ENCODE measurements around the gene DHRS3. TPM values are rescaled to one million over a fixed set of nuclear protein-coding genes. Genes with fewer than 3 reads are reported as not detected.

Gene DHRS3
- total RNA-seq, 1 experiment from 2014 or later = 59.4 TPM

GRCh38 chr1:12583484-12583883 lies 34.5 kb downstream of the DHRS3 start:
- Histone ChIP-seq H3K4me1 (no peaks in the 10 kb centered on the region), H3K27me3 (replicated peaks; ENCODE audit: control insufficient read depth, insufficient read depth, low read length) (no peaks in the 10 kb centered on the region), H3K9me3 (no peaks in the 10 kb centered on the region), H3K36me3 (ENCODE audit: control insufficient read depth, insufficient read depth, low read length) (peaks cover 12% of the 10 kb centered on the region), H3K4me3 (ENCODE audit: low read depth, low read length) (no peak overlapping the region)
- DNase-seq = no peak
- Mint-ChIP-seq H3K27me3 (ENCODE audit: insufficient read depth, unreplicated experiment) (no peaks in the 10 kb centered on the region), H3K4me1 (ENCODE audit: low read depth, unreplicated experiment) (no peaks in the 10 kb centered on the region), H3K9me3 (ENCODE audit: unreplicated experiment) (peaks cover 10% of the 10 kb centered on the region), H3K4me3 (ENCODE audit: unreplicated experiment) (no peak overlapping the region), H3K36me3 (ENCODE audit: insufficient read depth, unreplicated experiment) (peaks cover 12% of the 10 kb centered on the region), H3K27ac (ENCODE audit: unreplicated experiment) (no peak overlapping the region)
- intact Hi-C loops (cut with micrococcal nuclease; ENCODE audit: unreplicated experiment) = no loop called here
- TF ChIP-seq CTCF (IDR thresholded peaks at IDR 0.05; ENCODE audit: insufficient read depth in 1 of 2, low read depth in 1 of 2, low read length in 1 of 2, severe bottlenecking in 1 of 2, unreplicated experiment in 1 of 2) = no peak
- BruUV-seq (replicated peaks) = no TSS peak
- POLR2A ChIA-PET = no interaction called here
- CTCF ChIA-PET = no interaction called here

- Mint-ChIP-seq H3K9me3 (ENCODE audit: unreplicated experiment) (peaks cover 10% of the 10 kb centered on the region), H3K4me1 (ENCODE audit: low read depth, unreplicated experiment) (no peaks in the 10 kb centered on the region), H3K4me3 (ENCODE audit: unreplicated experiment) (peak overlapping the region; percentile 14), H3K27ac (ENCODE audit: unreplicated experiment) (no peak overlapping the region), H3K36me3 (ENCODE audit: insufficient read depth, unreplicated experiment) (peaks cover 15% of the 10 kb centered on the region), H3K27me3 (ENCODE audit: insufficient read depth, unreplicated experiment) (no peaks in the 10 kb centered on the region)
- no peak for TF ChIP-seq CTCF (IDR thresholded peaks at IDR 0.05; ENCODE audit: insufficient read depth in 1 of 2, low read depth in 1 of 2, low read length in 1 of 2, severe bottlenecking in 1 of 2, unreplicated experiment in 1 of 2)
- no peaks in the 10 kb centered on the region for H3K4me1 ChIP-seq
- CTCF ChIA-PET = no interaction called here
- H3K36me3 ChIP-seq (ENCODE audit: control insufficient read depth, insufficient read depth, low read length) = peaks cover 9% of the 10 kb centered on the region
- POLR2A ChIA-PET = no interaction called here
- no TSS peak for BruUV-seq (replicated peaks)
- no peak for DNase-seq
- intact Hi-C loops (cut with micrococcal nuclease; ENCODE audit: unreplicated experiment) = no loop called here
- H3K9me3 ChIP-seq = no peaks in the 10 kb centered on the region
- H3K4me3 ChIP-seq (ENCODE audit: low read depth, low read length) = no peak overlapping the region
- H3K27me3 ChIP-seq (replicated peaks; ENCODE audit: control insufficient read depth, insufficient read depth, low read length) = no peaks in the 10 kb centered on the region
These were observed 35.4 kb downstream of the DHRS3 start for GRCh38 chr1:12582649-12583048.

- Histone ChIP-seq H3K4me3 (ENCODE audit: low read depth, low read length) (no peak overlapping the region), H3K9me3 (no peaks in the 10 kb centered on the region), H3K27me3 (replicated peaks; ENCODE audit: control insufficient read depth, insufficient read depth, low read length) (no peaks in the 10 kb centered on the region), H3K4me1 (no peaks in the 10 kb centered on the region), H3K36me3 (ENCODE audit: control insufficient read depth, insufficient read depth, low read length) (peaks cover 9% of the 10 kb centered on the region)
- TF ChIP-seq CTCF (IDR thresholded peaks at IDR 0.05; ENCODE audit: insufficient read depth in 1 of 2, low read depth in 1 of 2, low read length in 1 of 2, severe bottlenecking in 1 of 2, unreplicated experiment in 1 of 2) = no peak
- no peak for DNase-seq
- BruUV-seq (replicated peaks) = no TSS peak
- ChIA-PET POLR2A (no interaction called here), CTCF (no interaction called here)
- Mint-ChIP-seq H3K27me3 (ENCODE audit: insufficient read depth, unreplicated experiment) (no peaks in the 10 kb centered on the region), H3K27ac (ENCODE audit: unreplicated experiment) (no peak overlapping the region), H3K9me3 (ENCODE audit: unreplicated experiment) (peaks cover 10% of the 10 kb centered on the region), H3K36me3 (ENCODE audit: insufficient read depth, unreplicated experiment) (peaks cover 11% of the 10 kb centered on the region), H3K4me3 (ENCODE audit: unreplicated experiment) (no peak overlapping the region), H3K4me1 (ENCODE audit: low read depth, unreplicated experiment) (no peaks in the 10 kb centered on the region)
- intact Hi-C loops (cut with micrococcal nuclease; ENCODE audit: unreplicated experiment) = no loop called here
These were observed 36.8 kb downstream of the DHRS3 start for GRCh38 chr1:12581179-12581578.

Data from Caco-2 (cell line).